HEK293 (cell line): ENCODE measurements around the gene RHCG.

Experiments used
- CTCF ChIA-PET: fragments of 350-600 bp; formaldehyde crosslinking; extraction: SDS; loops from one replicate; lab custom pipeline; 2021; ENCODE audit warnings: antibody characterized with exemption; lab: Yijun Ruan, JAX
- POLR2A ChIA-PET: fragments of 300-600 bp; formaldehyde crosslinking; extraction: SDS; loops from one replicate; lab custom pipeline; 2020; ENCODE audit warnings: antibody characterized with exemption, inconsistent platforms; lab: Yijun Ruan, JAX
- H3K27ac ChIP-seq: fragments of 200-500 bp; sonication (Bioruptor generic); 2 replicates; pipeline ENCODE4 v1.5.1; 2014; ENCODE audit warnings: low read depth, low read length, control low read depth, inconsistent platforms; ENCODE audit errors: extremely low read depth
- H3K36me3 ChIP-seq, 2 experiments: fragments of 200-500 bp in 1 of 2; sonication (Bioruptor generic) in 1 of 2; 1 replicate in 1 of 2; 2 replicates in 1 of 2; pipeline ENCODE4 v1.5.1; 2014 to 2017; ENCODE audit warnings: inconsistent platforms in 2 of 2, low read length in 2 of 2; ENCODE audit not compliant: control insufficient read depth in 2 of 2, insufficient read depth in 1 of 2
- H3K4me1 ChIP-seq: fragments of 200-500 bp; sonication (Bioruptor generic); 2 replicates; pipeline ENCODE4 v1.5.1; 2014; ENCODE audit warnings: mild to moderate bottlenecking, low read length, inconsistent platforms; ENCODE audit not compliant: control insufficient read depth, insufficient read depth
- H3K4me3 ChIP-seq: 2 replicates; pipeline ENCODE4 v1.5.1; 2011; ENCODE audit warnings: low read depth, mild to moderate bottlenecking, control low read depth, low read length, moderate library complexity
- H3K9me3 ChIP-seq: fragments of 200-500 bp; sonication (Bioruptor generic); 2 replicates; pipeline ENCODE4 v1.5.1; 2014; ENCODE audit warnings: low read depth, low read length, inconsistent platforms; ENCODE audit not compliant: control insufficient read depth, insufficient read depth
- GLI2 ChIP-seq: fragments of 450-650 bp; formaldehyde crosslinking; IDR thresholded peaks from 2 replicates; pipeline ENCODE4; 2017; ENCODE audit warnings: missing biosample characterization, missing genetic modification characterization, low read depth, borderline replicate concordance
- KLF1 ChIP-seq: fragments of 450-650 bp; formaldehyde crosslinking; IDR thresholded peaks from 2 replicates; pipeline ENCODE4 v1.5.1; 2016; ENCODE audit warnings: missing biosample characterization, missing genetic modification characterization
- SCRT2 ChIP-seq: fragments of 450-650 bp; formaldehyde crosslinking; IDR thresholded peaks from 2 replicates; pipeline ENCODE4 v1.5.1; 2016; ENCODE audit warnings: missing biosample characterization, missing genetic modification characterization
- SP3 ChIP-seq: fragments of 450-650 bp; formaldehyde crosslinking; IDR thresholded peaks from 2 replicates; pipeline ENCODE4 v1.5.1; 2016; ENCODE audit warnings: missing biosample characterization, missing genetic modification characterization
- TRIM28 ChIP-seq: IDR thresholded peaks from 2 replicates; pipeline ENCODE4 v1.6.1; 2011; ENCODE audit warnings: low read length, control low read depth, borderline replicate concordance
- ZNF112 ChIP-seq: fragments of 450-650 bp; formaldehyde crosslinking; IDR thresholded peaks from 2 replicates; pipeline ENCODE4 v1.5.0; 2017; ENCODE audit warnings: missing biosample characterization, missing genetic modification characterization
- ZNF155 ChIP-seq: fragments of 450-650 bp; formaldehyde crosslinking; IDR thresholded peaks from 2 replicates; pipeline ENCODE4 v1.5.1; 2016; ENCODE audit warnings: missing biosample characterization, missing genetic modification characterization
- ZNF157 ChIP-seq: fragments of 450-650 bp; formaldehyde crosslinking; IDR thresholded peaks from 2 replicates; pipeline ENCODE4 v1.5.1; 2016; ENCODE audit warnings: missing biosample characterization, missing genetic modification characterization
- ZNF202 ChIP-seq: fragments of 450-650 bp; formaldehyde crosslinking; IDR thresholded peaks from 2 replicates; pipeline ENCODE4 v1.5.1; 2016; ENCODE audit warnings: missing biosample characterization, missing genetic modification characterization, borderline replicate concordance
- ZNF223 ChIP-seq: fragments of 450-650 bp; formaldehyde crosslinking; IDR thresholded peaks from 2 replicates; pipeline ENCODE4 v1.5.1; 2016; ENCODE audit warnings: missing biosample characterization, missing genetic modification characterization
- ZNF23 ChIP-seq: fragments of 450-650 bp; formaldehyde crosslinking; IDR thresholded peaks from 2 replicates; pipeline ENCODE4 v1.5.1; 2016; ENCODE audit warnings: missing biosample characterization, missing genetic modification characterization, borderline replicate concordance
- ZNF416 ChIP-seq: fragments of 450-650 bp; formaldehyde crosslinking; IDR thresholded peaks from 2 replicates; pipeline ENCODE4 v1.5.1; 2016; ENCODE audit warnings: missing biosample characterization, missing genetic modification characterization
- ZNF548 ChIP-seq: fragments of 450-650 bp; formaldehyde crosslinking; IDR thresholded peaks from 2 replicates; pipeline ENCODE4 v1.5.1; 2016; ENCODE audit warnings: missing biosample characterization, missing genetic modification characterization
- ZNF555 ChIP-seq: fragments of 450-650 bp; formaldehyde crosslinking; conservative IDR thresholded peaks from 2 replicates; pipeline ENCODE4 v1.5.1; 2017; ENCODE audit warnings: missing biosample characterization, mild to moderate bottlenecking, missing genetic modification characterization, inconsistent platforms
- ZNF558 ChIP-seq: fragments of 450-650 bp; formaldehyde crosslinking; IDR thresholded peaks from 2 replicates; pipeline ENCODE4 v1.5.1; 2016; ENCODE audit warnings: missing biosample characterization, missing genetic modification characterization
- ZNF624 ChIP-seq: fragments of 450-650 bp; formaldehyde crosslinking; IDR thresholded peaks from 2 replicates; pipeline ENCODE4 v1.5.1; 2017; ENCODE audit warnings: missing biosample characterization, missing genetic modification characterization
- ZNF654 ChIP-seq: fragments of 450-650 bp; formaldehyde crosslinking; IDR thresholded peaks from 2 replicates; pipeline ENCODE4 v1.5.1; 2016; ENCODE audit warnings: low read depth, missing biosample characterization, missing genetic modification characterization
- TF ChIP-seq, protein P1 (sequence below): fragments of 450-650 bp; formaldehyde crosslinking; IDR thresholded peaks from 2 replicates; pipeline ENCODE4 v1.5.1; 2016; ENCODE audit warnings: missing biosample characterization, missing genetic modification characterization, low read depth
- TF ChIP-seq, protein P2 (sequence below): fragments of 450-650 bp; formaldehyde crosslinking; IDR thresholded peaks from 2 replicates; pipeline ENCODE4 v1.5.1; 2016; ENCODE audit warnings: missing biosample characterization, missing genetic modification characterization
- TF ChIP-seq, protein P3 (sequence below): IDR thresholded peaks from 2 replicates; pipeline ENCODE4 v1.6.1; 2011; ENCODE audit warnings: mild to moderate bottlenecking, low read depth, low read length, borderline replicate concordance
- TF ChIP-seq, protein P4 (sequence below): fragments of 450-650 bp; IDR thresholded peaks from 2 replicates; pipeline ENCODE4 v1.5.1; 2018; ENCODE audit warnings: missing biosample characterization, missing genetic modification characterization

The RHCG gene

DNA sequence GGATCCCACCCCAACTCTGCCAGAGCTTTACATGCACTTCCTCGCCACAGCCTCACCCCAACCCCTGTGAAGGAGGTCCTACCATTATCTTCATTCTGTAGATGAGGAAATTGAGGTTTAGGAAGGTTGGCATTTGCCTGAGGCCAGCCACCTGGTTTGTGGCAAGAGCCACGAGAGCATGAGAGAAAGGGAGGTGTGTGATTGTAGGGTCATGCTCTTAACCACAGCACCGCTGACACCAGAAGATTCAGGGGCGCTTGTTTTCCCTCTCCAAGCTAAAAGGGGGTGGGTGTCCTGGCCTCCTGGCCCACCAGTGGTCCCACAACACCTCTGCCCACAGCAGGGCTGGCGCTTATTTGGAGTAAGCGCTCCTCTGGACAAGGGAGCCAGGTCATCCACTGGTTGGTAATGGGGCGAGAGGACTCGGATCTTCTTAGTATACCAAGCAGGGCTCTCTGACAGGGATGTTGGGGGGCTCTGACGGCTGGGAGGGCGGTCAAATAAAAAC lies 691 bp downstream of the RHCG start:
- ChIA-PET POLR2A (no interaction called here), CTCF (interaction anchor here (0.5 to 2.4 kb wide), 19 partner anchors 10 to 587 kb away, joined by 3 to 10 read pairs (median 4); partner anchors contain the start of gene TICRR)
- Histone ChIP-seq H3K4me3 (no peak overlapping the region), H3K4me1 (no peaks in the 10 kb centered on the region), H3K27ac (no peak overlapping the region), H3K9me3 (no peaks in the 10 kb centered on the region), H3K36me3 (no peaks in the 10 kb centered on the region)
- TF ChIP-seq, protein P1, sequence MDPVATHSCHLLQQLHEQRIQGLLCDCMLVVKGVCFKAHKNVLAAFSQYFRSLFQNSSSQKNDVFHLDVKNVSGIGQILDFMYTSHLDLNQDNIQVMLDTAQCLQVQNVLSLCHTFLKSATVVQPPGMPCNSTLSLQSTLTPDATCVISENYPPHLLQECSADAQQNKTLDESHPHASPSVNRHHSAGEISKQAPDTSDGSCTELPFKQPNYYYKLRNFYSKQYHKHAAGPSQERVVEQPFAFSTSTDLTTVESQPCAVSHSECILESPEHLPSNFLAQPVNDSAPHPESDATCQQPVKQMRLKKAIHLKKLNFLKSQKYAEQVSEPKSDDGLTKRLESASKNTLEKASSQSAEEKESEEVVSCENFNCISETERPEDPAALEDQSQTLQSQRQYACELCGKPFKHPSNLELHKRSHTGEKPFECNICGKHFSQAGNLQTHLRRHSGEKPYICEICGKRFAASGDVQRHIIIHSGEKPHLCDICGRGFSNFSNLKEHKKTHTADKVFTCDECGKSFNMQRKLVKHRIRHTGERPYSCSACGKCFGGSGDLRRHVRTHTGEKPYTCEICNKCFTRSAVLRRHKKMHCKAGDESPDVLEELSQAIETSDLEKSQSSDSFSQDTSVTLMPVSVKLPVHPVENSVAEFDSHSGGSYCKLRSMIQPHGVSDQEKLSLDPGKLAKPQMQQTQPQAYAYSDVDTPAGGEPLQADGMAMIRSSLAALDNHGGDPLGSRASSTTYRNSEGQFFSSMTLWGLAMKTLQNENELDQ (tag by site-specific recombination), result no peak
- TF ChIP-seq ZNF23 (tag by site-specific recombination) (no peak), ZNF624 (tag by site-specific recombination) (no peak), ZNF223 (no peak), ZNF157 (tag by site-specific recombination) (no peak), ZNF558 (tag by site-specific recombination) (no peak), ZNF416 (tag by site-specific recombination) (no peak), GLI2 (tag by site-specific recombination) (no peak), SCRT2 (tag by site-specific recombination) (no peak), SP3 (tag by site-specific recombination) (no peak), ZNF202 (tag by site-specific recombination) (no peak), TRIM28 (no peak), KLF1 (tag by site-specific recombination) (no peak), ZNF112 (no peak), ZNF155 (tag by site-specific recombination) (no peak), ZNF548 (tag by site-specific recombination) (no peak), ZNF555 (tag by site-specific recombination) (no peak)
- TF ChIP-seq, protein P2, sequence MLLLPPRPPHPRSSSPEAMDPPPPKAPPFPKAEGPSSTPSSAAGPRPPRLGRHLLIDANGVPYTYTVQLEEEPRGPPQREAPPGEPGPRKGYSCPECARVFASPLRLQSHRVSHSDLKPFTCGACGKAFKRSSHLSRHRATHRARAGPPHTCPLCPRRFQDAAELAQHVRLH (tag by site-specific recombination), result no peak
- TF ChIP-seq, protein P3, sequence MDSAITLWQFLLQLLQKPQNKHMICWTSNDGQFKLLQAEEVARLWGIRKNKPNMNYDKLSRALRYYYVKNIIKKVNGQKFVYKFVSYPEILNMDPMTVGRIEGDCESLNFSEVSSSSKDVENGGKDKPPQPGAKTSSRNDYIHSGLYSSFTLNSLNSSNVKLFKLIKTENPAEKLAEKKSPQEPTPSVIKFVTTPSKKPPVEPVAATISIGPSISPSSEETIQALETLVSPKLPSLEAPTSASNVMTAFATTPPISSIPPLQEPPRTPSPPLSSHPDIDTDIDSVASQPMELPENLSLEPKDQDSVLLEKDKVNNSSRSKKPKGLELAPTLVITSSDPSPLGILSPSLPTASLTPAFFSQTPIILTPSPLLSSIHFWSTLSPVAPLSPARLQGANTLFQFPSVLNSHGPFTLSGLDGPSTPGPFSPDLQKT, result no peak

DNA sequence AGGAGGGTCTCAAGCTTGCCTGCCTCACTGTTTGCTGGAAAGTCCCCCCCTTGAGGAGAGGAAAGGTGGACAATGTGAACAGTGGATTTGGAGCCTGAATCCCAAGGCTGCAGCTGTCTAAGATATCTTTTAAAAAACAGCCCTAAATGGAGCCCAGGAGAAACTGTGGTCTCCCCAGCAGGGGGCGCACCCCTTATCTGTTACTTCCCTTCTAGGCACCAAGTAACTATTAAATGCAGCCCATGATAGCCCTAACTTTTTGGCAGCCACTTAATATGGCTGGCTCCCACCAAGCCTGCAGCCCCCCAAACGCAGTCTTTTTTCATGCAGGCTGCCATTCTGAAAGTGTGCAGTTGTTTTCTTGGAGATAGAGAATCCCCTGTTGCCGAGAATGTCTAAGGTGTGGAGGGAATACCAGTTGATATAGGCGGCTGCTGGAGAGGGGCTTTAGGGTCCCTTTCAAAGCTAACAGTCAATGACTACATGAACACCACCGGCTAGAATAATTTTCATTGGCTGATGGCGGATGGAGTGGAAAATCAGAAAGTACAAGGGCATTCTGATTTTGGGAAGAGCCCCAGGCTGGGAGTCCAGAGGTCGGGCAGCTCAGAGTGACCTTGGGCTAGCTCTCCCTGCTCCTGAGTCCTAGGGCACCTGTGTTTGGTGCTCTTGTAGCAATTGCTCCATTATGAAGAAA lies 1.3 kb downstream of the RHCG start:
- no peaks in the 10 kb centered on the region for H3K36me3 ChIP-seq
- no peak overlapping the region for H3K4me3 ChIP-seq
- no peaks in the 10 kb centered on the region for H3K4me1 ChIP-seq
- CTCF ChIA-PET, result interaction anchor here (0.5 to 2.4 kb wide), 28 partner anchors 8 to 587 kb away, joined by 3 to 10 read pairs (median 4); partner anchors contain the start of gene TICRR
- H3K27ac ChIP-seq, result no peak overlapping the region
- H3K9me3 ChIP-seq, result no peaks in the 10 kb centered on the region
- TF ChIP-seq, protein P4, sequence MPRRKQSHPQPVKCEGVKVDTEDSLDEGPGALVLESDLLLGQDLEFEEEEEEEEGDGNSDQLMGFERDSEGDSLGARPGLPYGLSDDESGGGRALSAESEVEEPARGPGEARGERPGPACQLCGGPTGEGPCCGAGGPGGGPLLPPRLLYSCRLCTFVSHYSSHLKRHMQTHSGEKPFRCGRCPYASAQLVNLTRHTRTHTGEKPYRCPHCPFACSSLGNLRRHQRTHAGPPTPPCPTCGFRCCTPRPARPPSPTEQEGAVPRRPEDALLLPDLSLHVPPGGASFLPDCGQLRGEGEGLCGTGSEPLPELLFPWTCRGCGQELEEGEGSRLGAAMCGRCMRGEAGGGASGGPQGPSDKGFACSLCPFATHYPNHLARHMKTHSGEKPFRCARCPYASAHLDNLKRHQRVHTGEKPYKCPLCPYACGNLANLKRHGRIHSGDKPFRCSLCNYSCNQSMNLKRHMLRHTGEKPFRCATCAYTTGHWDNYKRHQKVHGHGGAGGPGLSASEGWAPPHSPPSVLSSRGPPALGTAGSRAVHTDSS, result no peak
- peak; percentile 19; the same call in 1 of the 2 replicates for TF ChIP-seq ZNF654 (tag by site-specific recombination)
- POLR2A ChIA-PET, result no interaction called here
